HG02623 (cell line): ENCODE measurements around the gene EGR4.
"Not testable (repeated sequence)": the region's sequence is repeated elsewhere in the genome, so short reads cannot be mapped to it uniquely, and the experiment has no call there.

ENCODE experiments used
- ATAC-seq: cut with Tn5 transposase; IDR thresholded peaks from one replicate; pipeline ENCODE4 v1.9.1; 2021; ENCODE audit warnings: moderate library complexity; ENCODE audit not compliant: unreplicated experiment

Gene EGR4

DNA sequence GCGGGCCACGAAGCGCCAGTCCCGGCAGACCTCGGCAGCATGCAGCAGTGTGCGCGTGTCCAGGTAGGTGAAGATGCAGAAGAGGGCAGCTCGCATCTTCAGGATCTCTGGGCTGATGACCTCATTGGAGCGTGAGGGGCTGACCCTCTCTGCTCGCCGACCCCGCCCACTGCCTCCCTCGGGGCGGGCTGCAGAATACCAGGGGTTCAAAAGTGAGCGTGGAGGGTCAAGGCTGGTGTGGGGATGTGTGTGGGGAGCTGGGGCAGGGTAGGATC, 29.1 kb downstream of the EGR4 start:
- ATAC-seq = no peak

DNA sequence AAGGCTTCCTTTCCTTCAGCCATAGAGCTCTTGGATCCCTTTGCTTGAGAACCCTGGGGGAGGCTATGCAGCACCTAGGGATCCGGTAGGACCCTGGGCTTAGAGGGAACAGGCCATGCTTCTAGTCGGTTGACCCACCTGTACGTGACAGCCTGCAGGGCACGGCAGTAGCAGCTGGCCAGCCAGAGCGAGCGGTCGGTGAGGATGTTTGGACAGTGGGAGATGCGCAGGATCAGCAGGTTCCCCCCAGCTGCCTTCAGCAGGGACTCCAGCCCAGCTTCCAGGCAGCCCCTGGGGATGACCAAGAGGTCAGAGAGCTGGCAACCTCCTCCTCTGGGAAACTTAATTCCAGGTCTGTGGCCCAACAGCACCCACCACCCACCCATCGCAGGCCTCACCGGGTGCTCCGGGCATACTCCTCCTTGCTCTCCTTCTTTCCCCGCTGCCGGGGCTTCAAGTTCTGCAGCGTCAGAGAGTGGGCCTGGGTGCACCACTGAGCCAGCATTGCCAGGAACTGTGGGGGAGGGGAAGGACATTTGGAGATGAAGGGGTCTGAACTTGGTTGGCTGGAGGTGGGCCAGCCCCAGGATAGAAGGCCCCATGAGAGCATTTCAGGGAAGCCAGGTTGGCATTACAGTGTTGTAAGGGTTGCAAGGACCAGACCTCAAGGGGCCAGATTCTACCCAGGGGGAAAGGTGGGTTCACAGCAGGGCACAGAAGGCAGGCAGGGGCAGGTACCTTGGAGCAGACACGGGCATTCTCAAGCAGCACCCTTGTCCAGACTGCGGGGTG, 29.6 kb downstream of the EGR4 start:
- no peak for ATAC-seq

DNA sequence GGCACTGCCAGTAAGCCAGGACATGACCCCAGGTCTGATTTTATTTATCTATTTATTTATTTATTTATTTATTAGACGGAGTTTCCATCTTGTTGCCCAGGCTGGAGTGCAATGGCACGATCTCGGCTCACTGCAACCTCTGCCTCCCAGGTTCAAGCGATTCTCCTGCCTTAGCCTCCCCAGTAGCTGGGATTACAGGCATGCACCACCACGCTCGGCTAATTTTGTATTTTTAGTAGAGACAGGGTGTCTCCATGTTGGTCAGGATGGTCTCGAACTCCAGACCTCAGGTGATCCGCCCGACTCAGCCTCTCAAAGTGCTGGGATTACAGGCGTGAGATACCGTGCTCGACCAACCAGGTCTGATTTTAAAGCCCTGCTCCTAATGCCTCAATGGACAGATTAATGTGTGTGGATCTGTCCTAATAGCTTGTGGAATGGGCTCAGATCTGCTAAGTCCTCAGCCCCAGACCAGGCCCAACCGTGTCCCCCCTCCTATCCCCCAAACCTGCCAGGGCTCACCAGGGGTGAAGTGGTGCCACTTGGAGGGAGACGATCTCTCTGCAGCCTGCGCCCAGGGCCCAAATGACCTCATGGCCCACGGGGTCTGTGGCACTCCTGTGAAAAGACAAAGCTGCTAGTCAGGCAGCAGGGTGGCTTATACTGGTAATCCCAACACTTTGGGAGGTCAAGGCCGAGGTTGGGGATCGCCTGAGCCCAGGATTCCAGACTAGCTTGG, 30.5 kb downstream of the EGR4 start:
- not testable (repeated sequence) for ATAC-seq

DNA sequence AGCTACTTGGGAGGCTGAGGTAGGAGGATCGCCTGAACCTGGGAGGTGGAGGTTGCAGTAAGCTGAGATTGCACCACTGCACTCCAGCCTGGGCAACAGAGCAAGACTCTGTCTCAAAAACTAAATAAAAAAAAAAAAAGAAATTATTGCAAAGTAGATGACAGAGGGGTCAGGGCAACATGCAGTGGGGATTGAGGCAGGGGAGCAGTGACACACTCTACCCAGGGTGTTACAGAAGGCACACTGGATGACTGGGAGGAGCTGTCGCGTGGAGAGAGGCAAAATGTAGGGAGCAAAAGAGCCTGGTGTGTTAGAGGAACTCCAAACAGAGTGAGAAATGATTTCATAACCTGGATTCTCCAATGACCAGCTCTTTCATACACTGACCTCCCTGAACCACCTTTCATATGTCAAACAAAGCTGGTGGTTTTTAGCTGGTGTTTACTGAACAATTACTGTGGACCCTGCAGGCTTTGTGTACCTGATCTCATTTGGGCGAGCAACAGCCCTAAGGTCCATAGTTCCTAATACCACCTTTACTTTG, 31.2 kb downstream of the EGR4 start:
- no peak for ATAC-seq

DNA sequence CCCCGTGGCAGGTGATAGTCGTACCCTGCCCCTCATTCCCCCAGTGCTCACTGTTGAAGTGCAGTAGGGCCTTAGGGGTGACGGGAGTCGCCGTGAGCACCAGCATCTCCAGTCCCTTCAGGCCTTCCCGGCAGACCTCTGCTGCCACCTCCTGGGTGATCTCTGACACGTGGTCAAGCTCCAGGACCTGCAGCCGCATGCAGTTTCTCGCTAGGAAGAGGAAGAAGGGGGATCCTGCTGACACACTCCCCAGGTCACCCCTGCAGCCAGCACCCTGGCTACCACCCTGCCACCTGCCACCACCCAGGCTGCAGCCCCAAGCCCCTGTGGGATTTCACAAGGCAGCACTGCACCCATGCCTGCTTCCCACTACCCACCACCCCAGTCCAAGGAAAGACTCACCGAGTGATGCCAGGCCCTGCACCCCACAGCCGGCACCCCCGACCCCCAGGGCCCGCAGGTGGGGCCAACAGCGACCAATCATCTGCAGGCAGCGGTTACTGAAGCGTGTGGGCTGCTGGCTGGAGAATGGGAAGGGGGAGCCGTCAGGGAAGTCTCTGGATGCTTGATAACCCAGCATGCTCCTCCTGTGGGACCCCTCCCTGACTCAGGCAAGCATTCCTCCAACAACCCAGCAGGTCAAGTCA, 32.9 kb downstream of the EGR4 start:
- no peak for ATAC-seq

DNA sequence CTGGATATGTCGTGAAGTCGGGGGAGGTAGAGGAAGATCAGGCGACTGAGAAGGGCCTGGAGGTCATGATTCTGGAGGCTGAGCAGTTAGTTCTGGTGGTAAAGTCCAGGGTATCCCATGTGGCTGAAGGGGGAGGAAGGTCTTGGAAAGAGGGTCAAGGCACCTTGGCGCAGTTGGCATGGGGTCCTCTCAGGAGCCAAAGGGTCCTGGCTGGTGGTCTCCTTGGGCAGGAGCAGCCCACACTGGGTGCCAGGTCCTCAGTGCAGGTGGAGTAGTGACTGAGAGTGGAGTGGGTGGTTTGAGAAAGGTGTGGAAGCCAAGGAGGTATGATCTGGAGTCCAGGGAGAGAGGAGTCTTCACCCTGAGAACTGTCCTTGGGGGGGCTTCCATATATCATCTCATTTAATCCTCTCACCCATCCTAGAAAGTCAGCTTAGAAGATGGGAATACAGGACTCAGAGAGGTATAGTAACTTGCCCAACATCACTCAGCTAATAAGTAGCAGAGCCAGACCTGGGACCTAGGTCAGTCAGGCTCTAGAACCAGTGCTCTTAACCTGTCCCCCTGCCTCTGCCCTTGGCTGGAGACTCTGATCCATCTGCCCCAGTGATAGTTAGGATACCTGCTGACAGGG, 33.5 kb downstream of the EGR4 start:
- no peak for ATAC-seq

DNA sequence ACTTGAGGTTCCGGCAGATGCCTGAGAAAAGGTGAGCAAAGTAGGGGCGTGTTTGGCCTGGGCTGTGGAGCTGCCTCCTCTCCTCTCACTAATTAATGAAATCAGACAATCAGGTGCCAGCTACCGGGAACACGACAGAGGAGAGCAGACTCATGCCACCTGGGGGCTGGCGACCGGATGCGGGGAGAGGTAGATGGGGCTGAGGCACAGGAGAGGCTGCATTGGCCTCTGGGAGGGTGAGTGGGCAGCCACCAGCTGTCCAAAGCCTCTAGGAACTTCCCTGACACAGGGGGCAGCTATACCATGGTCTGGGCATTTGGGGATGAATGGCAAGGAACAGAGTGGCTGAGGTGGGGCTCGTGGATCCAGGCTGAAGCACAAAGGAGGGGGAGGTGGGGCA, 34.1 kb downstream of the EGR4 start:
- no peak for ATAC-seq

DNA sequence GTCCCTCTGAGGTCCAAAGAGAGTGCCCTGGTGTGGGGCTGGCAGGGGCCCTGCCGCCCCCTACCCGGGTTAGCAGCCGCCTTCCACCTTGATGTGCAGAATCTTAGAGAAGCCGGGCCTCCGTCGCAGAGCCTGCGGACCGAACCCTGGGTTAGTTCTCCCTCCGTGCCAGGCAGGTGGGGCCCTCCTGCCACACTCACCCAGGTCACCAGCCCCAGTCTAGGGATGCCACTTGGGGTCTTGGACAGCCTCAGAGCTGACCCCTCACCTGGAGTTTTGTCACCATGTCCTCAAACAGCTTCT, 34.5 kb downstream of the EGR4 start:
- ATAC-seq = no peak

DNA sequence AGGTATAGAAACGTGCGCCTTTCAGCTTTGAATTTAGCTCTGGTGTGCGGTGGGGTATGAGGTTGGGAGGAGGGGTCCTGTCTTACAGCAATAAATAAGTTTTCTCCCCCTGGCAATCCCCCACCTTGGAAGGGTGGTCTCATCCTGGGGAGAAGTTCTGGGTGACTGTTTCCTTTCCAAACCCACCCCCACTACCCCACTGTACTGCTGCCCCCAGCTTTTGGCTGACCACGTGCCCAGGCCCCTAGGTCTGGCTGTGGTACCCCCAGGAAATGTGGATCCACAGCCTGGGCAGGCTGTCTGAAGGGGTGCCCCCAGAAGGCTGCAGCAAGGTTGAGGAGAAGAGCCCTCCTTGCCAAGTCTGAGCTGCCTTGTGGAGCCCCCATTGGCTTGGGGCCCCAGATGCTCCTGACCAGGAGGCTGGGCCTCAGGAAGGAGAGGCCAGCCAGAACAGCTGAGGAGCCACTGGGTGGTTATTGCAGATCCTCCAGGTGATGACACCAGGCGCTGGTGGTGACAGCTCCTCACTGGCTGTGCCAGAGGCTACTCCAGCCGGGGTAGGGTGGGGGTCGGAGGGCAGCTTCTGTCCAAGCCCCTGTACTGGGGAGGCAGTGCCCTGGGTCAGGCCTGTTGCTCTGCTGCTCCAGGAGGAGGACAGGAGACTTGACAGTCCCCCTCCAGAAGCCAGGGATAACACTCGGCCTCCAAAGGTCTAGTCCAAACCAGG, 35.0 kb downstream of the EGR4 start:
- no peak for ATAC-seq

DNA sequence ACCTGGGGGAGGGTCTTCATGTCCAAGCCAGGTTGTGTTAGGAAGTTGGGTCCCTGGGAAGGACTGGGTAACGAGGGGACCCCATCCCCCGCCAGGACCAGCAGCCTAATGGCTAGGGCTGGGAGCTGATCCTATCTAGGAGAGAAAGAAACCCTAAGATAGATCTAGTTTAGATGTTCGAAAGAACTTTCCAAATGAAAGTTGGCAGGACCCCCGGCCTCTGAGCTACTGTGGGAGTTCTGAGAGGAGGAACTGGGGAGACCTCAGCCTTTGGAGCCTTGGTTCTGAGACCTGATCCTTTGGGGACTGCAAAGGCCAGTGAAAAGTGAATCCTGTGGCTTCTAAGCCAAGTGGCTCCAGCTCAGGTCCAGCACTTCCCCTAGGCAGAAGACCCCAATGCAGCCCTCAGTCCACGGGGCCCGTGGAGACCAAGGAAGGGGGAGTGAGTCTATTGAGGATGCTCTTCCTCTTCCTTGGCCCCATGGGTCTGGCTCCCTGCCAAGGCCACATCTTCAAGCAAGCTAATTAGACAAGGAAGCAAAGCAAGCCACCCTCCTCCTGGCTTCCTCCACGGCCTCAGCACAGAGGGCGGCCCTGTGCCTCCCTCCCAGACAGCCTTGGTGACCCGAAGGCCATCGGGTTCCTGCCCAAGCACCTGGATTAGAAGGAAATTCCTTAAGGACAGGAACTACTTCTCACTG, 35.8 kb downstream of the EGR4 start:
- ATAC-seq = no peak

DNA sequence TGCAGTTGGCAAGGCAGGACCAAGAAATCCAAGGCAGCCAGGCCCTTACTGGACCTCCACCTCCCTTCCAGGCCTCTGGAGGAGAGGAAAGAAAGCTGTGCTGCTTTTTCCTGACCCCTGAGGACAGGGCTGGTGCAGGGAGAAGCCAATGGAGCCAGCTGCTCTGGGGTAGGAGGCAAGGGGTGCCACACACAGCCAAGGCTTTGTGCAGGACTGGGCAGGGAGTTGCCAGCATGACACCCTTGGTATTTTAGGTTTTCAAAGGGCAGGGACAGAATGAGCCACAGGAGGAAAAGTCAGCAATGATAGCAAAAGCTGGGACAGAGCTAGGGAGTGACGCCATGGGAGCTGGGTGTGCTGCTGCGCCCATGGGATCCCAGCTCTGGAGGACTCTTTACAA, 36.3 kb downstream of the EGR4 start:
- no peak for ATAC-seq

DNA sequence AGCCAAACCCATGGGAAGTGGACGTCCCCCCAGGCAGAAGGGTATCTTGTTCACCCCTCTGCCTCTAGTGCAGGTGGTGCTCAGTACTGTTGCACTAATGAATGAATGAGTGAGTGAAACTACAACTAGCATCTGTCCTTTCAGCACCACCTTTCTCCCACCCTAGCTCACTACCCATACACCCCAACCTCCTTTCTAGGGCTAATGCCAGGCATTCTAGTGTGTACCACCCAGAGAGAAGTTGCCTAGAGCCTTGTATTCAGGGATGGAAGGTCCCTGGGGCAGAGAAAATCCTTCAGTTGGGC, 36.8 kb downstream of the EGR4 start:
- ATAC-seq = no peak

DNA sequence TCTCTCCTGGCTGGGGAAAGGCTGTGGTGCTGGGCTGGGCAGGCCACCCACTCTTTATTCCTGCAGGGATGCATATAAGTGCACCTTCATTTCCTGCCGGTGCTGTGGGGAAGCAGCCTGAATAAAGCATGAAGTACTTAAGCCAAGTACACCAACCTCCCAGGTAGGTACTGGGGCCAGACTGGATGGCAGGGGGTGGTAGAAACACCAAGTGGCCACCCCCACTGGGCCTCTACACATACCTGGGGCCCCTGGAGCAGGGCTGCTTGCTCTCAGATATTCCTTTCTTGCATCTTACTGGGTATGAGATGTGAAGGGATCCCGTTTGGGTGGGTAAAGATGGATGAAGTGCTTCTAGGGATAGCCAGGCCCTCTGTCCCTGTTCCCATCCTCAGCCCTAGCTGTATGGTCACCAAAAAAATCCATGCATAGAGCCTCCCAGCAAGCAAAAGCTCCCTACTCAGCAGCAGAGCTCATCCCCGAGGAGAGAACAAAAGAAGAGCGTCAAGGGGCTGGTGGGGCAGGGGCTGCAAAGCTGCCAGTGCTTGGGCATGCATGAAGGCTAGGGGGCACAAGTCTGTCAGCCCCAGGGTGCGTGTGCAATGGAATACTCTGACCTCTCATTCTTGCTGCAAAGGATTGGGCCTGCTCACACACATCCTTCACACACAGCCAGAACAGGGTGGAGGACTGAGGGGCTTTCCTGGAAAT, 37.3 kb downstream of the EGR4 start:
- no peak for ATAC-seq

DNA sequence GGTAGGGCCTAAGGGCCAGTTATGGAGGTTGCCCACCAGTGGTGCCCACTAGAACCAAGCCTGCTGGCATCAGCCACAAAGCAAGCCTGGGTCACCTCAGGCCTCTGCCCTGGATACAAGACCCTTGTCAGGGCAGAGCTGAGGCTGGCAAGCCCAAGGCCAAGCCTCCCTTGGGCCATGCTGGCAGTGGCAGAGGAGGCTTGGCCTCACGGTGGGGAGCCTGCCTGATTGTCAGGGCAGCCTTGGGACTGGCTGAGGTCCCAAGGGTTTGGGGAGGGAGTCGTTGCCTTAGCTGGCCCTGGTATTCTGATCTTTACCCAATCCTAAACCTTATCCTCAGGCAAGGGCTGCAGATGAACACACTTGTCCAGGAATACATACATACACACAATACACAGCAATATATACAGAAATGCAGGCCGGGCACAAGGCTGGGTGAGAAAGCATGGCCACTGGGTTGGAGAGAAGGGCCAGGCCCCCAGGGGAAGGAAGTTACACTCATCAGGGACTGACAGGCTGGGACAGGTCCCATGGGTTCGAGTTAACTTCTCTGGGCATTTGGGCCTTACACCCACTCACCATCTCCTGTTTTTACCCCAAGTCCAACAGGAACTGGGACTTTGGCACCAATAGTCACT, 38.2 kb downstream of the EGR4 start:
- no peak for ATAC-seq

DNA sequence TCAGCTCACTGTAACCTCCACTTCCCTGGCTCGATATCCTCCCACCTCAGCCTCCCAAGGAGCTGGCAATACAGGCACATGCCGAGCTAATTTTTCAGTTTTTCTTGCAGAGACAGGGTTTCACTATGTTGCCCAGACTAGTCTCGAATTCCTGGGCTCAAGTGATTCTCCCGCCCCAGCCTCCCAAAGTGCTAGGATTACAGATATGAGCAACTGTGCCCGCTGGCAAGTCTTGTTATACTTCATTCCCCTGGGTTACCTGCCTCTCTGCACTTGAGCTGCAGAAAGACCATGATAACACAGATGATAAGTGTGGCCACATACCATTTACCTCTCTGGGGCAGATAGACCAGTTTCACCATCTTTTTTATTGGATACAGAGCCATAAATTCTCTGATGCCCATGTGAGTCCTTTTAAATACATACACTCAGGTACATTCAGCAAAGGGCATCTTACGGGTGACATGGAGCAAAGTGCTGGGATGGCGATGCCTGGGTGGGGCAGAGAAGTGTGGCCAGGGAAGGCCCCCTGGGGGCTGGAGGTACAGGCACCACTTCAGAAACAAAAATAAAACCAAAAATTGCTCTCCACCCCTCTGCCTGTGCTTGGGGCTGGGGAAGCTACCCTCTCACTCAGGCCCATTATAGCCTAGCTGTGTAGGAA, 38.9 kb downstream of the EGR4 start:
- no peak for ATAC-seq

DNA sequence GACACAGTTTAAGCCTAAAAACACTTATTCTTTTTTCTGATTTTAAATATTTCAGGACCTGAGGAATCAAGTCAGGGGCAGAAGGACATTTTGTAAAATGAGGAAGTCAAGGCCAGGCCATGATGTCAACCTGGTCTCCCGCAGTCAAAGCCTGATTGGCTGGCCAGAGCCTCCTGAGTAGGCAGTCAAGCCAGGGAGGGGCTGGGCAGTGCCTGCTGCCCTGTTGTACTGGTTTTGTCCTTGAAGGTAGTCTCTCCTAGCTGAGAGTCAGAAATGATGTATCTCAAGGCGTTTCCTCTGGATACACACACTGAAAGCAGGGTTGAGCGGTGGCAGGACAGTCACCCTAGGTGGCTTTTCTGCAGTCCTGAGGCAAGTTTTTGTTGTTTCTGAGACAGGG, 39.4 kb downstream of the EGR4 start:
- no peak for ATAC-seq

DNA sequence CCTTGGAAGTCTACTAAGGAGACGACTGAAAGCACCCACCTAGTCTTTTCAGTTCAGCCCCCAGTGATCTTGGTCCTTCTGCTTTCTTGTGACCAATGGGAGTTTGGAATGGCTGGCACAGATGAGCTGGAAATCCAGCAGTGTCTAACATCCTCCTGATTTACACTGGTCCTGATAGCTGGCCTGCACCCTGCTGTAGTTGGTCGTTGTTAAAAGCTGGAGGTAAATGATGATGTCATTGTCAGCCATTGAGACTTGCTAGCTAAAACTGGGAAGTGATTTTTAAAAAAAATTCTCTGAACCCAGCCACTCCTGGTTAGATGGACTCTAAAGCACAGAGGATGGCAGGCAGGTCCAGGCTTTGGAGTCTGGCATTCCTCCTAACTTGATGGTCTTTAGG, 39.9 kb downstream of the EGR4 start:
- no peak for ATAC-seq

DNA sequence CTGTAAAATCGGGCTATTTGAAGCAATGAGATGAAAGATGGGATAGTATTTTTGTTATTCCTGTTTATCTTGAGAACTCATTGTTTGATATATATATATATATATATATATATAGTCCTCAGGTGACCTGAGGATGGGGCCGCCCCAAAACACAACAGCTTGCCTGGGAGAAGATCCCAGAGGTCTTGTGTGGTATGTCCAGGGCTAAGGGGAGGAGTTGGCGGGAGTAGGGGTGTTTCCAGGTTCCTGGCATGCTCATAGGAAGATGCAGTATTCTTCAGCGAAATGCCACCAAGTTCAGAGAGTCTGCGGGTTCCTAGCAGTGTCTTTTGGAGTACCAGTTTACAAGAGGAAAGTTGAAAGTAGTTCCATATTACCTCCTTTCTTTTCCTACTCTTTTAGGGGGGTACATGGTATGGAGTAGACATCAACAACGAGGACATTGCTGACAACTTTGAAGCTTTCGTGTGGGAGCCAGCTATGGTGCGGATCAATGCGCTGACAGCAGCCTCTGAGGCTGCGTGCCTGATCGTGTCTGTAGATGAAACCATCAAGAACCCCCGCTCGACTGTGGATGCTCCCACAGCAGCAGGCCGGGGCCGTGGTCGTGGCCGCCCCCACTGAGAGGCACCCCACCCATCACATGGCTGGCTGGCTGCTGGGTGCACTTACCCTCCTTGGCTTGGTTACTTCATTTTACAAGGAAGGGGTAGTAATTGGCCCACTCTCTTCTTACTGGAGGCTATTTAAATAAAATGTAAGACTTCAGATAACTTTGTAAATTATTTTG, 40.9 kb downstream of the EGR4 start:
- no peak for ATAC-seq
